RWPE1 (cell line): Measurements from ENCODE around the gene ACSS3.

Source experiments
- CTCF ChIA-PET: fragments of 350-600 bp; sonication (Branson Sonifier 250); formaldehyde crosslinking; extraction: SDS; loops from one replicate; lab custom pipeline; 2021; lab: Yijun Ruan, JAX
- POLR2A ChIA-PET: fragments of 400-600 bp; formaldehyde crosslinking; extraction: SDS; loops from one replicate; lab custom pipeline; 2020; ENCODE audit warnings: antibody characterized with exemption; ENCODE audit not compliant: low non-redundant PET; lab: Yijun Ruan, JAX
- DNase-seq: peaks from one replicate; pipeline ENCODE4 v3.0.0; 2012; ENCODE audit warnings: low spot score
- H3K27ac ChIP-seq: fragments of 450-650 bp; 2 replicates; pipeline ENCODE4 v1.5.1; 2017
- CTCF ChIP-seq: fragments of 450-650 bp; conservative IDR thresholded peaks from 2 replicates; pipeline ENCODE4 v1.5.1; 2017; ENCODE audit warnings: low read depth, mild to moderate bottlenecking

ACSS3 gene

DNA sequence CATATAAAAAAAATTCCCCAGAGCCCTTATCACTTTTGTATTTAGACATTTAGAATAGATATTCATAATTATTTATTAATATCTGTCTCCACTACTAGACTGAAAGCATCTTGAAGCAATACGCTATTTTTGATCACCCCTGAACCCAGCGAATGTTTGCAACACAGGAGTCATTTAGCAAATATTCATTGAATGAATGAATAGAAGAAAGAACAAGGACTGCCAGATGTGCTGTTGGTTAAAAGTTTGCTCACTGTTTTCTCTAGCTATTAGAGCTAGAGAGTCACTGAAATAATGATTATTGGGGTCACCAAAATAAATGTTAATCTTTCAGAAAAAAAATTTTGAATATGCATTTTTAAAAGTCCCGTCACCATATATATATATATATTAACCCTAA, 174.3 kb downstream of the ACSS3 start:
- no peak overlapping the region for H3K27ac ChIP-seq
- ChIA-PET POLR2A (no interaction called here), CTCF (no interaction called here)
- no peak for DNase-seq
- TF ChIP-seq CTCF = no peak

- no peak for DNase-seq
- H3K27ac ChIP-seq = no peak overlapping the region
- TF ChIP-seq CTCF = no peak
- CTCF ChIA-PET = no interaction called here
- POLR2A ChIA-PET = no interaction called here
Measured at GRCh38 chr12:81253360-81253759, 175.5 kb downstream of the ACSS3 start.

GRCh38 chr12:81255456-81255855, 177.6 kb downstream of the ACSS3 start:
- ChIA-PET CTCF (no interaction called here), POLR2A (no interaction called here)
- no peak for TF ChIP-seq CTCF

GRCh38 chr12:81255947-81256346, 178.1 kb downstream of the ACSS3 start:
- ChIA-PET POLR2A (no interaction called here), CTCF (no interaction called here)
- no peak overlapping the region for H3K27ac ChIP-seq
- no peak for DNase-seq
- no peak for TF ChIP-seq CTCF

More at GRCh38 chr12:81255456-81255855, 177.6 kb downstream of the ACSS3 start:
- no peak for DNase-seq
- H3K27ac ChIP-seq = no peak overlapping the region

- H3K27ac ChIP-seq = no peak overlapping the region
- ChIA-PET CTCF (interaction anchor here (0.5 to 1.6 kb wide), 11 partner anchors 129 to 1063 kb away, joined by 3 to 9 read pairs (median 3); no protein-coding TSS in a partner anchor), POLR2A (no interaction called here)
- peak; percentile 35; the same call in 1 of the 2 replicates for TF ChIP-seq CTCF
- DNase-seq = peak; percentile 12
Measured at GRCh38 chr12:81257947-81258551, 180.2 kb downstream of the ACSS3 start.

DNA sequence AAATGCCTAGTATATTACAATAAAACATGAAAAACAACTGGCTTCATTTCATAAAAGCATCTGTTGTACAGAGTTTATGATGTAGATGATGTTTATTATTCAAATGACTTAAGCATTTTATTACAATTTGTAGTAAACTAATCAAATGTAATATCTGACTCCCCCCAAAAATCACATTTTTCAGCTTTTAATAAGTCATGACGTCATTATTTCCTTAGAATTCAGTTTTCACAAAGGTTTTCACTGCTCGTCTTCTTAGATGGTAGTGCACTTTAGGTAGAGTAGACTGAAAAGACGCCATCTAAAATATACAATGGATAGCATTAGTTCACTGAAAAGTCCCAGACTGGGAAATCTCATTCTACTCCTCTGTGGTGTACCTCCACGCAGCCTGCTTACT, 181.5 kb downstream of the ACSS3 start:
- ChIA-PET POLR2A (no interaction called here), CTCF (interaction anchor here (0.6 to 0.7 kb wide), 2 partner anchors 106 to 379 kb away, joined by 3 to 4 read pairs; no protein-coding TSS in a partner anchor)
- no peak for TF ChIP-seq CTCF
- no peak for DNase-seq
- no peak overlapping the region for H3K27ac ChIP-seq
